T-helper 2 cell treated with Interferon-gamma antibody and Interleukin-4, amounts not matched to agents 5 μg/mL and 100 μg/mL, for 36 hours (primary cell): ENCODE measurements around the gene ZNF799.
"Not testable (repeated sequence)": the region's sequence is repeated elsewhere in the genome, so short reads cannot be mapped to it uniquely, and the experiment has no call there.

Experiments
- DNase-seq: peaks from one replicate; pipeline ENCODE4 v3.0.0; 2021; ENCODE audit warnings: low spot score
- H3K27ac Mint-ChIP-seq: one replicate; pipeline ENCODE4 v1.8.0; 2021; ENCODE audit warnings: mild to moderate bottlenecking, mixed read lengths
- H3K27me3 Mint-ChIP-seq: one replicate; pipeline ENCODE4 v1.8.0; 2021; ENCODE audit warnings: low read depth, mixed read lengths
- H3K36me3 Mint-ChIP-seq: one replicate; pipeline ENCODE4 v1.8.0; 2021; ENCODE audit warnings: low read depth, mixed read lengths
- H3K4me1 Mint-ChIP-seq: one replicate; pipeline ENCODE4 v1.8.0; 2021; ENCODE audit warnings: low read depth, mixed read lengths
- H3K4me3 Mint-ChIP-seq: one replicate; pipeline ENCODE4 v1.8.0; 2022; ENCODE audit warnings: mild to moderate bottlenecking, moderate library complexity, mixed read lengths
- H3K9me3 Mint-ChIP-seq: one replicate; pipeline ENCODE4 v1.8.0; 2021; ENCODE audit warnings: mixed read lengths

The ZNF799 gene

GRCh38 chr19:12400633-12401502 lies at the start of gene ZNF799:
ZNF799 (minus strand) TSS chr19:12401271; CDS start chr19:12401070, 201 bp downstream.
- peak within 1 kb of the TSS; percentile 92 for H3K4me3 Mint-ChIP-seq
- DNase-seq: peak; percentile 88
- H3K4me1 Mint-ChIP-seq: peaks cover 9% of the 10 kb centered on the region
- H3K36me3 Mint-ChIP-seq: peaks cover 29% of the 10 kb centered on the region
- peak within 1 kb of the TSS; percentile 78 for H3K27ac Mint-ChIP-seq
- H3K27me3 Mint-ChIP-seq: no peaks in the 10 kb centered on the region
- H3K9me3 Mint-ChIP-seq: peaks cover 56% of the 10 kb centered on the region

- no peak overlapping the region for H3K27ac Mint-ChIP-seq
- no peak overlapping the region for H3K4me3 Mint-ChIP-seq
- H3K4me1 Mint-ChIP-seq: no peaks in the 10 kb centered on the region
- DNase-seq: no peak
- H3K9me3 Mint-ChIP-seq: peaks cover 56% of the 10 kb centered on the region
- H3K27me3 Mint-ChIP-seq: no peaks in the 10 kb centered on the region
- peaks cover 4% of the 10 kb centered on the region for H3K36me3 Mint-ChIP-seq
Measured at GRCh38 chr19:12450844-12451243, 49.8 kb upstream of the ZNF799 start.

GRCh38 chr19:12448808-12449207 lies 47.7 kb upstream of the ZNF799 start:
- peaks cover 57% of the 10 kb centered on the region for H3K9me3 Mint-ChIP-seq
- no peak overlapping the region for H3K27ac Mint-ChIP-seq
- no peak overlapping the region for H3K4me3 Mint-ChIP-seq
- DNase-seq: no peak
- H3K36me3 Mint-ChIP-seq: peaks cover 5% of the 10 kb centered on the region
- no peaks in the 10 kb centered on the region for H3K4me1 Mint-ChIP-seq
- no peaks in the 10 kb centered on the region for H3K27me3 Mint-ChIP-seq

GRCh38 chr19:12440541-12441316 lies 39.7 kb upstream of the ZNF799 start, which contains the start of gene ZNF443:
ZNF443 (minus strand) TSS chr19:12441021; CDS start chr19:12440914, 107 bp downstream.
- Mint-ChIP-seq H3K9me3 (peaks cover 51% of the 10 kb centered on the region), H3K27ac (peak within 1 kb of the TSS; percentile 92), H3K4me3 (peak within 1 kb of the TSS; percentile 96), H3K36me3 (peaks cover 24% of the 10 kb centered on the region), H3K4me1 (peaks cover 7% of the 10 kb centered on the region), H3K27me3 (no peaks in the 10 kb centered on the region)
- peak; percentile 99 for DNase-seq

GRCh38 chr19:12439686-12440540 lies 38.8 kb upstream of the ZNF799 start:
- not testable (repeated sequence) for H3K4me1 Mint-ChIP-seq, H3K27me3 Mint-ChIP-seq
- Mint-ChIP-seq H3K9me3 (peaks cover 57% of the 10 kb centered on the region), H3K27ac (peak overlapping the region; percentile 77), H3K36me3 (peaks cover 28% of the 10 kb centered on the region), H3K4me3 (peak overlapping the region; percentile 87)
- DNase-seq: peak; percentile 64

GRCh38 chr19:12430726-12431299 lies 29.7 kb upstream of the ZNF799 start:
- H3K4me3 Mint-ChIP-seq, H3K4me1 Mint-ChIP-seq, H3K27ac Mint-ChIP-seq, DNase-seq, H3K27me3 Mint-ChIP-seq: not testable (repeated sequence)
- H3K36me3 Mint-ChIP-seq: peaks cover 72% of the 10 kb centered on the region
- H3K9me3 Mint-ChIP-seq: peaks cover 67% of the 10 kb centered on the region

- Mint-ChIP-seq H3K36me3 (peaks cover 54% of the 10 kb centered on the region), H3K4me3 (no peak overlapping the region), H3K27me3 (no peaks in the 10 kb centered on the region), H3K4me1 (no peaks in the 10 kb centered on the region), H3K27ac (no peak overlapping the region), H3K9me3 (peaks cover 63% of the 10 kb centered on the region)
- no peak for DNase-seq
Measured at GRCh38 chr19:12425888-12426274, 24.8 kb upstream of the ZNF799 start.

- Mint-ChIP-seq H3K9me3 (peaks cover 63% of the 10 kb centered on the region), H3K27ac (no peak overlapping the region), H3K4me1 (no peaks in the 10 kb centered on the region), H3K4me3 (no peak overlapping the region), H3K27me3 (no peaks in the 10 kb centered on the region), H3K36me3 (peaks cover 53% of the 10 kb centered on the region)
- DNase-seq: no peak
Measured at GRCh38 chr19:12425236-12425887, 24.3 kb upstream of the ZNF799 start.

GRCh38 chr19:12417273-12417672 lies 16.2 kb upstream of the ZNF799 start:
- not testable (repeated sequence) for DNase-seq, H3K27me3 Mint-ChIP-seq, H3K4me3 Mint-ChIP-seq, H3K27ac Mint-ChIP-seq, H3K4me1 Mint-ChIP-seq
- Mint-ChIP-seq H3K9me3 (peaks cover 65% of the 10 kb centered on the region), H3K36me3 (peaks cover 12% of the 10 kb centered on the region)

GRCh38 chr19:12411893-12412292 lies 10.8 kb upstream of the ZNF799 start:
- no peak for DNase-seq
- Mint-ChIP-seq H3K27me3 (no peaks in the 10 kb centered on the region), H3K36me3 (peaks cover 6% of the 10 kb centered on the region), H3K4me1 (no peaks in the 10 kb centered on the region), H3K27ac (no peak overlapping the region), H3K9me3 (peaks cover 66% of the 10 kb centered on the region), H3K4me3 (no peak overlapping the region)

- Mint-ChIP-seq H3K27ac (peak overlapping the region; percentile 57), H3K4me3 (peak overlapping the region; percentile 86), H3K9me3 (peaks cover 57% of the 10 kb centered on the region), H3K36me3 (peaks cover 34% of the 10 kb centered on the region)
- H3K4me1 Mint-ChIP-seq, H3K27me3 Mint-ChIP-seq: not testable (repeated sequence)
- DNase-seq: peak; percentile 43
Measured at GRCh38 chr19:12399901-12400632, 1.0 kb downstream of the ZNF799 start.

GRCh38 chr19:12391148-12391547 lies 9.9 kb downstream of the ZNF799 start:
- H3K4me3 Mint-ChIP-seq, H3K27ac Mint-ChIP-seq, H3K27me3 Mint-ChIP-seq, DNase-seq, H3K4me1 Mint-ChIP-seq: not testable (repeated sequence)
- H3K36me3 Mint-ChIP-seq: peaks cover 68% of the 10 kb centered on the region
- peaks cover 71% of the 10 kb centered on the region for H3K9me3 Mint-ChIP-seq
